ENCODE results near the gene CLCA4. TPM values are rescaled to one million over a fixed set of nuclear protein-coding genes. Genes with fewer than 3 reads are reported as not detected.

Gene CLCA4
- total and polyA plus RNA-seq, 2 experiments from 2014 or later: not detected

DNA sequence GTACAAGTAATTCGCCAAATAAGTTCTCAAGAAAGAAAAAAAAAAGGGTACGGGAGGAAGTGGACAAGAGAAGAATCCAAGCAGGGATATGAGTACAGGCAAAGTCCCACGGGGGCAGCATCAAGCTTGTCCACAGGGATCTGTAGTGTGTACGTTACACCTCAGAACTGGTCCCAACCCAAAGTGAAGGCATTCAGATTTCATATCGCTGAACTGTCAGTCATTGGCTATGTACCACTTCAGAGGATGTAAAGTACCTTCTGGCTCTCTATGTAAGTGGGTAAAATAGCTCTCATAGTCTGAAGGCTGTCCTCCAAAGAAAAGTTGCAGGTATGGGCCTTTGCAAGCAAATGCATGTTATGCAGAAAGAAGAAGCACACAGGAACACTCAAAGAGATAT, 8.1 kb upstream of the CLCA4 start (continued):
- TF ChIP-seq JUNB (IDR thresholded peaks at IDR 0.05; ENCODE audit: unreplicated experiment) (no peak), EZH2 (IDR thresholded peaks at IDR 0.05; ENCODE audit: low read depth, unreplicated experiment) (no peak)
- TF ChIP-seq, protein P1, sequence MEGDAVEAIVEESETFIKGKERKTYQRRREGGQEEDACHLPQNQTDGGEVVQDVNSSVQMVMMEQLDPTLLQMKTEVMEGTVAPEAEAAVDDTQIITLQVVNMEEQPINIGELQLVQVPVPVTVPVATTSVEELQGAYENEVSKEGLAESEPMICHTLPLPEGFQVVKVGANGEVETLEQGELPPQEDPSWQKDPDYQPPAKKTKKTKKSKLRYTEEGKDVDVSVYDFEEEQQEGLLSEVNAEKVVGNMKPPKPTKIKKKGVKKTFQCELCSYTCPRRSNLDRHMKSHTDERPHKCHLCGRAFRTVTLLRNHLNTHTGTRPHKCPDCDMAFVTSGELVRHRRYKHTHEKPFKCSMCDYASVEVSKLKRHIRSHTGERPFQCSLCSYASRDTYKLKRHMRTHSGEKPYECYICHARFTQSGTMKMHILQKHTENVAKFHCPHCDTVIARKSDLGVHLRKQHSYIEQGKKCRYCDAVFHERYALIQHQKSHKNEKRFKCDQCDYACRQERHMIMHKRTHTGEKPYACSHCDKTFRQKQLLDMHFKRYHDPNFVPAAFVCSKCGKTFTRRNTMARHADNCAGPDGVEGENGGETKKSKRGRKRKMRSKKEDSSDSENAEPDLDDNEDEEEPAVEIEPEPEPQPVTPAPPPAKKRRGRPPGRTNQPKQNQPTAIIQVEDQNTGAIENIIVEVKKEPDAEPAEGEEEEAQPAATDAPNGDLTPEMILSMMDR (conservative IDR thresholded peaks at IDR 0.05; ENCODE audit: low read depth in 2 of 2): no peak

DNA sequence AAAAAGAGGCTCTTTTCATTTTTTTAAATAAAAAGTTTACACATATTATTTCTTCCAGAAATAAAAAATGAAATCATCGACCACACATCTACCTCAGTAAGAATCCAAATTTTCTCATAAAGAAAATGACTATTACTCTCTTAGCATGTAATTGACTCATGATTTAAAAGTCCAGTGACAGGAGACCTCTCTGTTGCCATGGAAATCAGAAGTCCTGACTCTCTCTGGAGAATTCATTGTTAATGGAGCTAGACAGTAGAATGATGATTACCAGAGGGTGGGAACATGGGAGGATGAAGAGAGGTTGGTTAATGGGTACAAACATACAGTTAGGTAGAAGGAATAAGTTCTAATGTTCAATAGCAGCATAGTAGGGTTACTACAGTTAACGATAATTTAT, 5.0 kb upstream of the CLCA4 start:
- H3K4me2 ChIP-seq: no peak overlapping the region
- no peaks in the 10 kb centered on the region for H3K36me3 ChIP-seq (ENCODE audit: insufficient read depth)
- no peak overlapping the region for H3K4me3 ChIP-seq
- TF ChIP-seq POLR2AphosphoS5 (IDR thresholded peaks at IDR 0.05; ENCODE audit: low read depth) (no peak), EZH2 (IDR thresholded peaks at IDR 0.05; ENCODE audit: low read depth, unreplicated experiment) (no peak), STAT1 (IDR thresholded peaks at IDR 0.05; ENCODE audit: unreplicated experiment) (no peak), NANOG (IDR thresholded peaks at IDR 0.05; ENCODE audit: borderline replicate concordance) (no peak), JUNB (IDR thresholded peaks at IDR 0.05; ENCODE audit: unreplicated experiment) (no peak), ZNF114 (CRISPR knock-in tag; IDR thresholded peaks at IDR 0.05) (no peak), EZH2phosphoT487 (IDR thresholded peaks at IDR 0.05; ENCODE audit: unreplicated experiment) (no peak), ZNF331 (CRISPR knock-in tag; IDR thresholded peaks at IDR 0.05; ENCODE audit: low read depth) (no peak), CREB1 (CRISPR knock-in tag; IDR thresholded peaks at IDR 0.05; ENCODE audit: low read depth) (no peak)
- TF ChIP-seq, protein P1 (conservative IDR thresholded peaks at IDR 0.05; ENCODE audit: low read depth in 2 of 2): no peak
- TF ChIP-seq, protein P2, sequence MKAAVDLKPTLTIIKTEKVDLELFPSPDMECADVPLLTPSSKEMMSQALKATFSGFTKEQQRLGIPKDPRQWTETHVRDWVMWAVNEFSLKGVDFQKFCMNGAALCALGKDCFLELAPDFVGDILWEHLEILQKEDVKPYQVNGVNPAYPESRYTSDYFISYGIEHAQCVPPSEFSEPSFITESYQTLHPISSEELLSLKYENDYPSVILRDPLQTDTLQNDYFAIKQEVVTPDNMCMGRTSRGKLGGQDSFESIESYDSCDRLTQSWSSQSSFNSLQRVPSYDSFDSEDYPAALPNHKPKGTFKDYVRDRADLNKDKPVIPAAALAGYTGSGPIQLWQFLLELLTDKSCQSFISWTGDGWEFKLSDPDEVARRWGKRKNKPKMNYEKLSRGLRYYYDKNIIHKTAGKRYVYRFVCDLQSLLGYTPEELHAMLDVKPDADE (IDR thresholded peaks at IDR 0.05): no peak
- TF ChIP-seq, protein P3, sequence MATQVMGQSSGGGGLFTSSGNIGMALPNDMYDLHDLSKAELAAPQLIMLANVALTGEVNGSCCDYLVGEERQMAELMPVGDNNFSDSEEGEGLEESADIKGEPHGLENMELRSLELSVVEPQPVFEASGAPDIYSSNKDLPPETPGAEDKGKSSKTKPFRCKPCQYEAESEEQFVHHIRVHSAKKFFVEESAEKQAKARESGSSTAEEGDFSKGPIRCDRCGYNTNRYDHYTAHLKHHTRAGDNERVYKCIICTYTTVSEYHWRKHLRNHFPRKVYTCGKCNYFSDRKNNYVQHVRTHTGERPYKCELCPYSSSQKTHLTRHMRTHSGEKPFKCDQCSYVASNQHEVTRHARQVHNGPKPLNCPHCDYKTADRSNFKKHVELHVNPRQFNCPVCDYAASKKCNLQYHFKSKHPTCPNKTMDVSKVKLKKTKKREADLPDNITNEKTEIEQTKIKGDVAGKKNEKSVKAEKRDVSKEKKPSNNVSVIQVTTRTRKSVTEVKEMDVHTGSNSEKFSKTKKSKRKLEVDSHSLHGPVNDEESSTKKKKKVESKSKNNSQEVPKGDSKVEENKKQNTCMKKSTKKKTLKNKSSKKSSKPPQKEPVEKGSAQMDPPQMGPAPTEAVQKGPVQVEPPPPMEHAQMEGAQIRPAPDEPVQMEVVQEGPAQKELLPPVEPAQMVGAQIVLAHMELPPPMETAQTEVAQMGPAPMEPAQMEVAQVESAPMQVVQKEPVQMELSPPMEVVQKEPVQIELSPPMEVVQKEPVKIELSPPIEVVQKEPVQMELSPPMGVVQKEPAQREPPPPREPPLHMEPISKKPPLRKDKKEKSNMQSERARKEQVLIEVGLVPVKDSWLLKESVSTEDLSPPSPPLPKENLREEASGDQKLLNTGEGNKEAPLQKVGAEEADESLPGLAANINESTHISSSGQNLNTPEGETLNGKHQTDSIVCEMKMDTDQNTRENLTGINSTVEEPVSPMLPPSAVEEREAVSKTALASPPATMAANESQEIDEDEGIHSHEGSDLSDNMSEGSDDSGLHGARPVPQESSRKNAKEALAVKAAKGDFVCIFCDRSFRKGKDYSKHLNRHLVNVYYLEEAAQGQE (IDR thresholded peaks at IDR 0.05; ENCODE audit: unreplicated experiment): no peak
- Mint-ChIP-seq H3K9me3 (0 out of 3 replicates have a peak, but pooled peaks cover 3% of the 10 kb centered on the region), H3K4me1 (peaks cover 3% of the 10 kb centered on the region; the same call in 2 of the 3 replicates), H3K4me3 (no peak overlapping the region), H3K36me3 (ENCODE audit: low read depth) (no peaks in the 10 kb centered on the region), H3K27ac (no peak overlapping the region), H3K27me3 (ENCODE audit: insufficient read depth, low read depth, poor library complexity) (no peaks in the 10 kb centered on the region)
- H3K27me3 ChIP-seq (ENCODE audit: insufficient read depth): no peaks in the 10 kb centered on the region
- H4K20me1 ChIP-seq (replicated peaks; ENCODE audit: insufficient read depth): no peaks in the 10 kb centered on the region
- H3K9me2 ChIP-seq (ENCODE audit: insufficient read depth): no peaks in the 10 kb centered on the region
- peaks cover 7% of the 10 kb centered on the region for H3K4me1 ChIP-seq (ENCODE audit: insufficient read depth)
- no peak overlapping the region for H2AFZ ChIP-seq
- no peak for DNase-seq (ENCODE audit: low spot score)
- H3K79me2 ChIP-seq (replicated peaks; ENCODE audit: insufficient read depth): no peaks in the 10 kb centered on the region
- no peaks in the 10 kb centered on the region for H3F3A ChIP-seq (replicated peaks; ENCODE audit: low read depth)
- ATAC-seq: no peak
- no peak overlapping the region for H3K27ac ChIP-seq (ENCODE audit: low read depth)

Data from GM23338 (cell line).